HG02852 (cell line): ENCODE results near the gene CALHM5.

Experiments
- ATAC-seq: cut with Tn5 transposase; IDR thresholded peaks from one replicate; pipeline ENCODE4 v1.9.1; 2021; ENCODE audit warnings: mild to moderate bottlenecking, moderate library complexity; ENCODE audit not compliant: unreplicated experiment

Gene CALHM5

DNA sequence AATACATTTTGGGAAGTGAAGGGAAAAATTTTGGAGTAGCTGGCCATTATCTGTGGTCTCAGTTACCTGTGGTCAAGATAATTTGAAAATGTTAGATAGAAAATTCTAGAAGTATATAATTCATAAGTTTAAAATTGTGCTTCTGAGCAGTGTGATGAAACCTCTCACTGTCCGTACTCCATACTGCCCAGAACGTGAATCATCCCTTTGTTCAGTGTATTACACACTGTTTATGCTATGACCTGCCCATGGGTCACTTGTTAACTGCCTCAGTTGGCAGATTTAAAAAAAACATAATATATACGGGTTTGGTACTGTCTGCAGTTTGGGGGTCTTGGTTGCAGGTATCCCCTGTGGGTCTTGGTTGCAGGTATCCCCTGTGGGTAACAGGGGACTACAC is 4.1 kb upstream of the CALHM5 start:
- no peak for ATAC-seq

DNA sequence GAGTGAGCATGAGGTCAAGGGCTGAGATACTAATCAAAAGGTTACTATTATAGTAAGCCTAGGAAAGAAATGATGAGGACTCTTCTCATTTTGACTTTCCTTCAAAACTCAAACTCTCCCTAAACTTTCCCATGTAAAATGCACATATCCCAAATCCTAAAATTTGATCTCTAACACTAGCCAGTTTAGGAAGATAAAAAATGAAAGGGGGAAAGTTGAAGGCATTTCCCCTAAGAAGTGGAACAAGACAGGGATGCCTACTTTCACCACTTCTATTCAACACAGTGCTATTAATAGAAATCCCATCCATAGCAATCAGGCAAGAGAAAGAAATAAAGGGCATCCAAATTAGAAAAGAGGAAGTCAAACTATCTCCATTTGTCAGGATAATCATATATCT is 2.9 kb upstream of the CALHM5 start:
- no peak for ATAC-seq

DNA sequence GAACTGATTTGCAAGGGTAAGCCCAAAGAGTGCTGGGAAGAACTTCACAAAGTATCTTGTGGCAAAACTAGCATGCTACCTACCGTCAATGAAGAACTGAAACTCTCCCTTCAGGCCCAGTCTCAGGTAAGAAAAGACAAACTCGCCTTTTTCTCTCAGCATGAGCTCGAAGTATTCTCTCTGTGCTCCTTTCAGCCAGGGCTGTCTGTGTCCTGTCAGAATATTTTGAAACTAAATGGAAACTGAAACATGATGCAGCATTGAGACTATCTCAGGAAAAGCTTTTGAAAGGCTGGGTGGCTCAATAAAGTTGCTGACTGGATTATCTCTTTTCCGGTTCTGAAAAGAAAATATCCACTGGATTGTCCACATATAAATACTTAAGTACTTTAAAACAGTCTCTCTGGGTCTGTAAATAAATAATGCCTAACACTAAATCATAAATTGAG is 696 bp downstream of the CALHM5 start:
- peak; percentile 93 for ATAC-seq

DNA sequence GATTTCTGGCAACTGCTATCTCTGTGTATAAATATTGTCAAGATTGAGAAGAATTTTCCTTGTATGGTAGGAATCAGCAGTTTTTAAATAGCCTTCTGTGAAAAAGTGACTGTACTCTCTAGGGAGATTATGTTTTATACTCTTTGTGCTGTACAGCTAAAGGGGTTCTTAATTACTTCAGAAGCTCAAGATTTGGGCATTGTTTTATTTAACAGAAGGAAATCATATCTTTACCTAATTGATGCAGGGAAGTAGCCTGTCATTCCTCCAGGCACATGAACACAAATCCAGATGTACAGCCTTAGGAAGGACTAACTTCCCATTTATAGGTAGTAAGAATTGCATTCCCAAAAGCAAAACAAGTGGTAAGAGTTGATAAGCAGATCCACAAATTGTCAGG is 1.3 kb downstream of the CALHM5 start:
- ATAC-seq, result no peak

DNA sequence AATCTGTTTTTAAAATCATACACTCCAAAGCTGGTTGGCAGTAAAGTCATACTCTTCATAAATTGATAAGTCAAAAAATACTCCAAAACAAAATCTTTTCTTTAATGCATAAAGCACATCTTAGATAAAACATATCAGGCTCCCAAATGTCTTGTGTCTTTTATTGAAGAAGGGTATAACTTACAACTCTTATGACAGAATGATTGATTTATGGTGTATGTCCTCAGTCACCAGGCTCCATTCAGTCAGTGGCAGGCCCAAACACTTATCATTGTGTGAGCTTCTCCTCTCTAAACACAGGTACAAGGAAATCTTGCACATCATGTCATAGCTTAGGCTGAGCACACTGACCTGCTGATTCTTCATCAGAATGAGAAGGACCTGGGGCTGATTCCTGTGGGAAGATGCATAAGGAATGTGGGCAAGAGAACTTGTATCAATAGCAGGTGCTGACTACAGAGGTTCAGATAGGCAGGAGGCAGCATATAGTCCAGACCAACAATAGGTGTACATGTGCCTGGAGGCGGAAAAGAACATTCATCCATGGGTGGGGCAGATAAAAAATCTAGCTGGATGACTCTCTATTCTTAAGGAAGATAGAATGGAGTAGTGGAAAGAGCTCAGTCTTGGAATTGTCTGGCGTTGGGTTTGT is 1.9 kb downstream of the CALHM5 start:
- ATAC-seq, result no peak

DNA sequence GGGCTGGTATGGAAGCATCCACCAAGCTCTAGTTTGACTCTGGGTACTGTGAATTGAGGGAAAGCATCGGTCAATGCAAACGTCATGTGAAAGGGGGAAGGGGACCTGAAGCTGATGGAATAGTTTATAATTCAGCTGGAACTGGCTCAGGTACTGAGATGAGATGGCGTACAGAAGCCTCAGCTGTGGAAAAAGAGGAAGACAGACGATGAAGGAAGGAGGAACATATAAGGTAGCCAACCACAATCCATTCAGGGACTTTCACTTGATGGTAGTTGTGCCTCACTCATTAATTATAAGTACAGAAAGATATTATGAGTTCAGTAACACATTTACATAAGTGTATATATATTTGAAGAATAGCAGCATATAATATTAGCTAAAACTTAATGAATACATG is 2.7 kb downstream of the CALHM5 start:
- ATAC-seq, result no peak

DNA sequence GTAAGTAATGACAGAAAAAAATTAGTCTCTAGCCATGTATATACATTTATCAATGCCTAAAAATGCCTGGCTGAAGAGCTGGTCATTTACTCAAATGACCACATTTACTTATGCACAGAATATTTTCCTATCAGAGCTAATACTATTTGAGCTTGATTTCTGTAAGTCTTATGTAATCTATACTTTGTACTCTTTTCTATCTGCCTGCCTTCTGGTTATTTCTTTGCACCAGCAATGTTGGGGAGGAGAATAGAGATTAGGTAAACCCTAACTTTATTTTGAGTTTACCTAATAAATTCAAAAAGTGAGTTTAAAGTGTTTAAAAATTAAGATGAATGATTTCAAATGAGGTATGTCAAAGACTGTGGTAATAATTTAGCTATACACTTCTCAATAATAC is 3.7 kb downstream of the CALHM5 start:
- ATAC-seq, result no peak

DNA sequence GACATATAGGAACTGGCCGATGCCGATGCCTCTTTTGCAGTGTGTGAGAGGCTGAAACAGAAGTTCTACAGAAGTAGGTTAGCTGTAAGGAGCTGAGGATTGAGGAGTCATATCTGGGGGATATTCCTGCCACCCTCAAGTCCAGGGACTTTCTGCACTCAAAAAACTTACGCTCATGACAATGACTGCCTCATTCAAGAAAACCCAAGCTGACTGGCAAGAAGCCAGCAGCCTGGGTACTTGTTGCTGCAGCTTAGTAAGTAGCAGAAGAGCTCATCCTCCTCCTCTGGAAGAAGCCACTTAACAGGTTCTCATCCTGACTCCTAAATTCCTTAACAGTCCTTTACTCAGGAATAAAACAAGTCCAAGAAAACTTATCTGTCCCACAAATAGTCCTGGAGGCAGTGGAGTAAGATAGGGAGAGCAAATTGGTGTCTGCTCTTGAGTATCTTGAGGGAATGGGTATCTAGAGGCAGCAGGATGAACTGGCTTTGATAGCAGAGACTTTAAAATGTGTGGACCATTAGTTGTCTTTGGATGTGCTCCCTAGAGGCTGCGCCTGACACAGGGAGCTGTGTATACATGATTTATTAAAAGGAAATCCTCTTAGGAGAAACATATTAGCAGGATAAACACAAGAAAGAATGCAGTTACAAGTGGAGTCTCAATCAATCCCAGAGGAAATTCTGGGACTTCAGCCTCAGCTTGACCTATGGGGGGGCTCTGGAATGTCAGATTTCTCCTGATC is 7.4 kb downstream of the CALHM5 start:
- ATAC-seq, result no peak

DNA sequence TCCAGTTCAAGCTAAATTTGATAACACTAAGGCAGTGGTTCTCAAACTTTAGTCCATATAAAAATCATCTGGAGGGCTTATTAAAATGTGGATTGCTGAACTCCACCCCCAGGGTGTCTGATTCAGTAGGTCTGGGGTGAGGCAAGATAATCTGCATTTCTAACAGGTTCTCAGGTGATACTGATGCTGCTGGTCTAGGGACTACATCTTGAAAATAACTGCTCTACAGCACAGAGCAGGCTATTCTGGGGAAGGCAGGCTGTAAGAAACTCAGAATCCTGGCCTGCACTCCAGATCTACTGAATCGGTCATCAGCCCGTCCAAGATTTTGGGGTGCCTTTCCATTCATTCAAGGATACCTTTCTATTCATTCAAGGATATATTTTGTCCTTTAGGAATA is 11.5 kb downstream of the CALHM5 start:
- no peak for ATAC-seq

DNA sequence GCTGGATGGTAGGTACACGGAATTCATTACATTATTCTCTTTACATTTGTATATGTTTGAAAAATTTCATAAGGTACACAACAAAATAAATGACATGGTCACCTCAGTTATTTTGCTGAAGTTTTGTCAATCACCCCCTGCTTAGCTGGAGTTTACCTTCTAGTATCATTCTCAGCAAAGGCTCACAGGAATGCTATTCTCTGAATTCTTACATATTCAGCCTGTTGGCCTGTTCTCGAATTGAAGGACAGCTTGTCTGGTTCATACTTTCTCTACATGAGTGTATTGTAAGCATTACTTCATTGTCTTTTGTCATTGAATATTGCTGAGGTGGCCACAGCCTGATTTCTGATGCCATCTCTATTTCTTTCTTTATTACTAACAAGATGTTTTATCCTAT is 12.8 kb downstream of the CALHM5 start:
- ATAC-seq, result no peak

DNA sequence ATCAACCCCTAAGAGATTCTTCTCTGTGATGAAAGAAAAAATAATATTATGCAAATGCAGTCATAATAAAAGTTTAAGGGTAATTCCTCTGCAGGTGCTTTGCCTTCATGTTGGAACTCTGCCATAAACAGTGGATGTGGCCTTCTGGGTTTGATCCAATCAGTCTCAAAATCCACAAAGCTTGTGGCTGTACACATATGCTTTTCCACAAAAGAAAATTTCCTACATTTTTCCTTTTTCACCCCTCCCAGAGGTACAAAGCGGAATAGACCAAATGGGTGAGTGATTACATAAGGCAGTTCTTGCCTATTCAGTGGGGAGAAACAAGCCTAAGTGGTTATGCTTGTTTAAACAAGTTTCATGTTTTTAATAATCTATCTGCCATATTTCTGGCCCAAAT is 16.7 kb downstream of the CALHM5 start:
- ATAC-seq, result no peak

DNA sequence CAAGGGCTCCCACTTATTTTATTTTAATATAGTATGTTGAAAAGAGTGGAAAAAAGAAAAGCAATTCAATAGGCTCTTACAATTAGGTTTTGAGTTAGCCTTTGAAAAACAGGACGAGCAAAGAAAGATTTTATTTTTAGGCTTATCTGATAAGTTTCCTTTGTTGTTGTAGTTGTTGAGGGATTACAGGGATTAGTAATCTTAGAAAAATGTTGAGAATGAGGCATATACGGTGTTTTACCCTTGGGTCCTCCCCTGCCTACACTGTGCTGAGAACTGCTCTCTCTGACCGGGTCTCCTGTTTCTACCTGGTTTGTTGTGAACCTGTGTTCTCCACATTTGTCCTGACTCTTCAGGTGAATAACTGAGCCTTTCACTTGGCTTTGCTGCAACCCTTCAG is 17.3 kb downstream of the CALHM5 start:
- ATAC-seq, result no peak

DNA sequence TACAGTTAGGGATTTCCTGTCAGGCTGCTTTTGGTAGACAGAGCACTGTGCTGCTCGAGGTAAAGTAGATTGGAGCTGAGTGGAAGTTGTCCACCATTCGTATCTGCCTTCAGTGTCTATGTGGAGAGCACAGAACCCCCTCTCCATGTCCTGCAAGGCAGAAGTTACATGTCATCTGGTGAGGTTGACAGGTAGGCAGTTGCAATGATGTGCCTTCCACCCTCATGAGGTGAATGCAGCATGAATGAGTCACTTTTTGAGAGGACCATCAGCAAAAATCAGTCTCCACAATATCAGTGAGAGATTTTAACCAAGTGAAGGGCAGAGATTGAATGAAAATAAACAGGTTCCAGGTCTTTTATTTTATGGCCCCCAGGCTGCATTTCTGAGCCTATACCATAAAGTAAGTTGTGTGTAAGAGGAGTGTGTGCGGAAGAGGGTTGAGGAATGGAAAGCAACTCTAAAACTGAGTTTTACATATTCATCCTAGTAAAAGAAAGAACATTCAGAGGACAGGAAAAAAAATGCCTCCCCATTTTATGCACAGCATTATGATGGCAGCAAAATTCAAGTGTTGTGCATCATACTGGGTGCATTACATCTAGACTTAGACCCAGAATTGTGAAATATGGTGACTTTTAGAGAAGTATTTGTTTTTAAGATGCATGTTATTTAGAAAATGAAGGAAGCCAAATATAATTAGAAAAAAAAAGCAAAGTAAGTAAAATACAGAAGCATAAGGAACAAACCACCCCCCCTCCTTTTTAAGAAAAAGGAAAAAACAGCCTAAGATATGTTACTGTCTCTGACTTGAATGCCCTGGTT is 18.2 kb downstream of the CALHM5 start:
- ATAC-seq, result no peak

DNA sequence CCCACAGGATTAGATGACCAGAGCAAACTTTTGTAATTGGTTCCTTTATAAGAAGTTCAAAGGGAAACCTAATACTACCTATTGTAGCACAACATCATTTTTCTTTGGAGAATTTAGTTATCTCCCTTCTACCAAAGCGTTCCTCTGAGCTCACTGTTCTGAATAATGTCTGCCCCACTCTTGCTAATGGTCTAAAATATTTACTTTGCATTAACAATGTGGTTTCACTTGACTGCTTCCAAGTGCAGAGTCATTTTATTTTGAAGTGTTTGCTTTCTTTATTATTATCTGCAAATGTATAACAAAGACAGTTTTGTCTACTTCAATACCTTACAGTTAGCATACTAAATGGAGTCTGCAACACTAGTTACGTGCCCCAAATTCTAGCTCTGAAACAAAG is 19.0 kb downstream of the CALHM5 start:
- no peak for ATAC-seq

DNA sequence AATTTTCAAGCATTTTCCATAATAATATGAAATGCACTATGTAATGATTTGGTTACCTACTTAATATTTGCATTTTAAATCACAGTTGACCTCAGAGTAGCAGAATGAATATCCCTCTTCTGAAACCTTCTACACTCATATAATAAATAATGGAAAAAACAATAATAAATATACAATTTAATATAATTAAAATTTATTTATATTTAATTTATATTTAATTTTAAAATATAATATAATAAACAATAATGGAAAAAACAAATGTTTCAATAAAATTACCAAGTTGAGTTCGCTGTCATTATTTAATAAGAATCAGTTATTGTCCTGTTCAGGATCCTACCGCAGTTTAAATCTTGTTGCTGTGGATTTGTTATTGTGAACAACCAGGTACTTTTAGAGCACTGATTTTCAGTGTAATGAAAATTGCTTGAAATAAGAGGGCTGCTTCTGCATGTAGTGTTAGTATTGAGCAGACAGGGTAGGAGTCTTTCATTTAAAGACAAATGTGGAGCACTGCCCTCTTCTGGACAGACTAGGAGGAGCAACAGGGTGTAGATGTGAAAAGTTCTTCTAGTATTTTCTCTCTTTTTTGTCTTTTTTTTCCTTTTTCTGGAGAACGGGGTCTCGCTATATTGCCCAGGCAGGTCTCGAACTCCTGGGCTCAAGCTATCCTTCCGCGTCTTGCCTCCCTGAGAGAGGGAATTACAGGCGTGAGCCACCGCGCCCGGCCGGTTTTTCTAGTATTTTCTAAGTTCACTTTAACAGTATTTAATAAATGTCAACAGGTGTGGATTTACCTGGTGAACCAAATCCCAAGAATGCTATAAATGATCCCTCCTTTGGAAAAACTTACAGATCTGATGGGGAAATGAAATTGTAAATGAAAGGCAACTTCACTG is 20.5 kb downstream of the CALHM5 start:
- peak; percentile 70 for ATAC-seq

DNA sequence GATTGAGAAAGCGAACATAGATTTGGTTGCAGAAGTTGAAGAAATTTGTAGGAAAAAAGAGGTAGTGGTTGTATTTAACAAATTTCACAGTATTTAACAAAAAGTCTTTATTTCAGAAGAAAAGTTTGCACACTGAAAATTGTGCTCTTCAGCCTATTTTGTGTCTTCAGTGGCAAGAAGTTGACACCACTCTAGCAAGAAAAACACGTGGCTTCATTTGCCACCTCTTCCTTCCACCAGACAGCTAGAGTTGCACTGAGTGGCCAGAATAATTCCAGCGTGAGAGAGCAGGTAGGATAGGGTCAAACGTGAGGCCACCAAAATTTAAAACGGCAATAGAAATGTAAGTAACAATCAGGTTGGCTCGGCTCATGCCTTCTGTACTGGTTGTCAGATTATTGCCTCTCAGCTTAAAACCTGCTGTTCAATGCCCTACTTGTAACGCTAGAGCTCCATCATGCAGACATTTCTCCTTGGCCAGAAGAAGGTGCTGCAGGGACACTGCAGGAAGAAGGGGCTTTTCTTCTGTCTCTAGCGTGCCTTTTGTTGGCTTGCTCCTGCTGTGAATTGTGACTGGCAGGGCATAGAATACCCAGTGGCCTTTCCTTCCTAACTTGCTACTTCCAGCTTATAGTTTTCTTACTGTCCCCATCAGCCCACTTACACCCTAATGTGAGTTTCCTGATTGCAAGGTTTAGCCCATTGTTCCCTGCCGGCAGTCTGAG is 22.0 kb downstream of the CALHM5 start:
- no peak for ATAC-seq

DNA sequence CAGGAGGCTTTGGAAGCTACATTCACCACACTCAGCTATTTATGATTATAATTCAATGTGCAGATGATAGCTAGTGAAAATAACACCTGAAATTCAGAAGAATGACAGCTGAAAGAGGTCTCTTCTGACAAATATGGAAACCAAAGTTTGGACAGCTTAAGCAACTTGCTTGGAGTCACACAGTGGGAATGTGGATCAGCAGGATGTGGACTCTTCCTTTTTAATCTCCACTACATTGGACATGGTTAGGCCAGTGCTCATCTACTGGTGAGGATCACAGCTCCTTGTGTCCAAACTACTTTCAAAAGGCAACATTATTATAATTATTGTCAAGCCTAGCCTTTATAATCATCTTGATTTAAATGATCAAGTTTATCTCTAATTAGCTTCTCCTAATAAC is 23.7 kb downstream of the CALHM5 start:
- no peak for ATAC-seq

DNA sequence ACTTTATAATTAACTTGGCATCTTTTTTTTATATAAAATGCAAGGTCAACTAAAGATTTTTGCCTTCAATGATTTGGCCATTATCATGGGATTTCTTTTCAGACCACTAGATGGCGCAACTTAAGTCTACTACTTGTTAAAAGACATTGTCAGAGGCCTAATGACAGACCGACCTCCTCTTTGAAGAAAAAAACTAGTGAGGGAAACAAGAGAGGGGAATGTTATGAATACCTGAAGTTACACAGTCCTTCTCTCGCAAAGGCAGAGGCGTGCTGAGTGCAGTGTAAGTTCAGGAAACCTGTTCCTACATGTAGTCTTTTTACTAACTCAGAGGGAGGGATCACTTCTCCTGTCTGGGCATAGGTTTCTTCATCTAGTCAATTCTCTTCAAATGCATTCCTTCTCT is 24.8 kb downstream of the CALHM5 start:
- peak; percentile 48 for ATAC-seq

DNA sequence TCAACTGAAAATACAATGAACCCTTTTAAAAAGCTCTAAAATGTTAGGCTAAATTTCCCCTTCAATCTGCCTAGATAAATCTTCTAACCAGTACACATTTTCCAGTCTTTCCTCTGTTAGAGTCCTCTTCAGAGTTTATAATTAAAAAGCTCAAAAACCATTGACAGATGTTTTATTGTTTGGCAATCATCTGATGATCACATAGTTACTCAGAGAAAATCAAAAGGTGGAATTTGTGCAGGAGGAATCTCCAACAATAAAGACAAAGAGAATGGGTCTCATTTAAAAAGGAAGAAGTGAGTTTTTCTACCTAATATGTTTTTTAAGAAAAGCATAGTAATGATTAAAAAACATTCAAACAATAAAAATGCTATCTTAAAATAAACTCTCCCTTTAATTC is 31.0 kb downstream of the CALHM5 start:
- no peak for ATAC-seq

DNA sequence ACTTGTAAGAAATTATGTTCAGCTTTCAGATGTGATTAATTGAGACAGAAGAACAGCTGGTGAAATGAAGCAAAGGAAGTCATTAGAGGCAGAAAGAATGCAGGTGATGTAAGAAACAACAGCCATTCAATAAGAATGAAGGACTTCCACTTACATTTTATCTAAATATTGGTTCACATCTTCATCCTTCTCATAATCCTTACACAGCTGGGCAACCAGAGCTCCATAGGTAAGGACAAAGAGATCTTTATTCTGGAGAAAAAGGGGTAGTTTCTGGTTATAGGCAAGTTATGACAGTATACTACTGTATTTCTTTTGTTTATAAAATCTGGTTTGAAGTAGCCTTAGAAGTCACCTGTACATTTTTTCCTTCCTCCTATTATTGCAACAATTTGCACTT is 31.7 kb downstream of the CALHM5 start:
- no peak for ATAC-seq
